ENCODE results near the gene MXD3.
"Not testable (repeated sequence)": the region's sequence is repeated elsewhere in the genome, so short reads cannot be mapped to it uniquely, and the experiment has no call there.

The MXD3 gene

GRCh38 chr5:177319913-177320588 is 8.4 kb upstream of the MXD3 start:
- no peak for DNase-seq (ENCODE audit: low read depth)

- DNase-seq (ENCODE audit: low read depth) = peak; percentile 64
These were observed 6.3 kb upstream of the MXD3 start for GRCh38 chr5:177317959-177318377.

GRCh38 chr5:177316005-177316404 is 4.3 kb upstream of the MXD3 start:
- DNase-seq (ENCODE audit: low read depth) = no peak

GRCh38 chr5:177315411-177315810 is 3.7 kb upstream of the MXD3 start:
- no peak for DNase-seq (ENCODE audit: low read depth)

- DNase-seq (ENCODE audit: low read depth) = no peak
These were observed 3.0 kb upstream of the MXD3 start for GRCh38 chr5:177314376-177315342.

- DNase-seq (ENCODE audit: low read depth) = no peak
These were observed 2.0 kb upstream of the MXD3 start for GRCh38 chr5:177313561-177314259.

- DNase-seq (ENCODE audit: low read depth) = no peak
These were observed 1.0 kb upstream of the MXD3 start for GRCh38 chr5:177312649-177313181.

GRCh38 chr5:177311392-177311722 is 341 bp downstream of the MXD3 start:
- DNase-seq (ENCODE audit: low read depth) = no peak

GRCh38 chr5:177310757-177311391 is 824 bp downstream of the MXD3 start:
- DNase-seq (ENCODE audit: low read depth) = no peak

GRCh38 chr5:177310332-177310731 is 1.4 kb downstream of the MXD3 start:
- no peak for DNase-seq (ENCODE audit: low read depth)

- DNase-seq (ENCODE audit: low read depth) = peak; percentile 56
These were observed 2.1 kb downstream of the MXD3 start for GRCh38 chr5:177309351-177310191.

GRCh38 chr5:177308740-177309139 is 3.0 kb downstream of the MXD3 start:
- DNase-seq (ENCODE audit: low read depth) = no peak

- DNase-seq (ENCODE audit: low read depth) = no peak
These were observed 3.9 kb downstream of the MXD3 start for GRCh38 chr5:177307544-177308363.

GRCh38 chr5:177306674-177307543 is 4.8 kb downstream of the MXD3 start:
- DNase-seq (ENCODE audit: low read depth) = no peak

GRCh38 chr5:177306103-177306640 is 5.5 kb downstream of the MXD3 start:
- DNase-seq (ENCODE audit: low read depth) = not testable (repeated sequence)

- no peak for DNase-seq (ENCODE audit: low read depth)
These were observed 7.1 kb downstream of the MXD3 start for GRCh38 chr5:177304392-177305119.

- no peak for DNase-seq (ENCODE audit: low read depth)
These were observed 7.7 kb downstream of the MXD3 start for GRCh38 chr5:177303925-177304391.
